K562 (cell line): ENCODE measurements around the gene MARVELD1. TPM values are rescaled to one million over a fixed set of nuclear protein-coding genes. Genes with fewer than 3 reads are reported as not detected.

Experiments used
- ATAC-seq: fragments of 200-7000 bp; cut with Tn5 transposase; 3 replicates; pipeline ENCODE4 v1.9.1; 2020; ENCODE audit warnings: moderate library complexity
- BruUV-seq: library from RNA; stranded (reverse); fragments of 400-500 nt; replicated peaks from 2 replicates; lab custom pipeline; 2021; lab: Mats Ljungman, UMichigan
- CTCF ChIA-PET: fragments of 300-600 bp; formaldehyde crosslinking; extraction: SDS; loops from one replicate; lab custom pipeline; 2021; ENCODE audit warnings: low intra/inter-chr PET ratio; lab: Yijun Ruan, JAX
- POLR2A ChIA-PET: fragments of 300-600, 350-650 bp; sonication (Branson Sonifier 250); formaldehyde crosslinking; extraction: SDS; loops from one replicate; lab custom pipeline; 2021; ENCODE audit warnings: antibody characterized with exemption, inconsistent platforms; lab: Yijun Ruan, JAX
- DNase-seq, 4 experiments: peaks; one replicate each; pipeline versions ENCODE4 v3.0.0 to v3.0.0-alpha.2; 2011 to 2018; ENCODE audit warnings: low spot score in 3 of 4, mixed read lengths in 3 of 4; ENCODE audit errors: extremely low read depth in 1 of 4
- FAIRE-seq: peaks from 2 replicates; lab custom pipeline; 2011; peaks lifted over from hg19 to GRCh38; lab: Jason Lieb, UNC
- H2AFZ ChIP-seq: 2 replicates; pipeline ENCODE4 v1.6.0; 2011; ENCODE audit warnings: low read depth, low read length, control low read depth, inconsistent platforms
- H3K27ac ChIP-seq: fragments of 200-600 bp; 3 replicates; pipeline ENCODE4 v1.8.0; 2011; ENCODE audit warnings: low read depth, mild to moderate bottlenecking, control low read depth, inconsistent platforms, low read length, moderate library complexity, mixed read lengths; ENCODE audit errors: extremely low read depth
- H3K27me3 ChIP-seq, 2 experiments: fragments of 300-600 bp in 1 of 2; 2 replicates in 1 of 2; 3 replicates in 1 of 2; pipeline versions ENCODE4 v1.6.0 to v1.8.0; 2011; ENCODE audit warnings: inconsistent platforms in 2 of 2, low read length in 2 of 2, mild to moderate bottlenecking in 1 of 2, mixed read lengths in 1 of 2, moderate library complexity in 1 of 2; ENCODE audit not compliant: control insufficient read depth in 2 of 2, insufficient read depth in 2 of 2
- H3K36me3 ChIP-seq: fragments of 300-600 bp; 3 replicates; pipeline ENCODE4 v1.8.0; 2011; ENCODE audit warnings: mild to moderate bottlenecking, low read length, inconsistent platforms; ENCODE audit not compliant: control insufficient read depth, insufficient read depth
- H3K4me1 ChIP-seq, 2 experiments: fragments of 200-600 bp in 1 of 2; replicated peaks in 1 of 2; 2 replicates in 1 of 2; 3 replicates in 1 of 2; pipeline versions ENCODE4 v1.5.1 to v1.8.0; 2011; ENCODE audit warnings: inconsistent platforms in 2 of 2, low read length in 2 of 2, mild to moderate bottlenecking in 1 of 2, mixed read lengths in 1 of 2, moderate library complexity in 1 of 2; ENCODE audit not compliant: control insufficient read depth in 2 of 2, insufficient read depth in 2 of 2
- H3K4me2 ChIP-seq: 2 replicates; pipeline ENCODE4 v1.6.1; 2011; ENCODE audit warnings: low read length, control low read depth, inconsistent platforms, mixed read lengths; ENCODE audit not compliant: insufficient read depth
- H3K4me3 ChIP-seq: fragments of 200-600 bp; sonication (generic), shearing (Covaris generic); 2 replicates; pipeline ENCODE4 v1.5.1; 2016; ENCODE audit warnings: control low read depth, inconsistent platforms
- H3K79me2 ChIP-seq: fragments of 200-600 bp; 3 replicates; pipeline ENCODE4 v1.8.0; 2011; ENCODE audit warnings: low read length, inconsistent platforms; ENCODE audit not compliant: control insufficient read depth, insufficient read depth
- H3K9ac ChIP-seq, 2 experiments: 2 replicates each; pipeline versions ENCODE4 v1.6.0 to v1.6.1; 2011; ENCODE audit warnings: low read depth in 2 of 2, low read length in 2 of 2, control low read depth in 1 of 2, inconsistent platforms in 1 of 2, mild to moderate bottlenecking in 1 of 2, mixed read lengths in 1 of 2; ENCODE audit not compliant: insufficient read depth in 1 of 2
- H3K9me1 ChIP-seq: one replicate; pipeline ENCODE4 v1.6.0; 2011; ENCODE audit warnings: inconsistent platforms, mild to moderate bottlenecking, low read length, moderate library complexity; ENCODE audit not compliant: control insufficient read depth, insufficient read depth
- H3K9me3 ChIP-seq: replicated peaks from 2 replicates; pipeline ENCODE4 v1.5.1; 2011; ENCODE audit warnings: low read depth, low read length, inconsistent platforms; ENCODE audit not compliant: control insufficient read depth, insufficient read depth
- H4K20me1 ChIP-seq: replicated peaks from 2 replicates; pipeline ENCODE4 v1.6.1; 2011; ENCODE audit warnings: low read length, inconsistent platforms, mixed read lengths; ENCODE audit not compliant: control insufficient read depth, insufficient read depth
- CBFB ChIP-seq: sonication (generic); formaldehyde crosslinking; IDR thresholded peaks from 2 replicates; pipeline ENCODE4 v1.4.0; 2020; ENCODE audit warnings: mild to moderate bottlenecking, missing genetic modification reagents
- CBX1 ChIP-seq: sonication (generic); IDR thresholded peaks from 2 replicates; pipeline ENCODE4 v1.6.1; 2016; ENCODE audit warnings: antibody characterized with exemption, low read depth, mild to moderate bottlenecking
- CREB1 ChIP-seq, 2 experiments: sonication (generic) in 1 of 2; formaldehyde crosslinking in 1 of 2; IDR thresholded peaks; 2 replicates each; pipeline versions ENCODE4 v1.6.1 to v1.8.0; 2012 to 2022; ENCODE audit warnings: inconsistent platforms in 1 of 2, mild to moderate bottlenecking in 1 of 2, missing genetic modification reagents in 1 of 2, moderate library complexity in 1 of 2
- EGR1 ChIP-seq: fragments of 450-650 bp; conservative IDR thresholded peaks from 2 replicates; pipeline ENCODE4 v1.6.1; 2017; ENCODE audit warnings: mild to moderate bottlenecking
- ELF2 ChIP-seq: fragments of 250-450 bp; sonication (Bioruptor Pico); IDR thresholded peaks from 2 replicates; pipeline ENCODE4 v1.5.0; 2021; ENCODE audit warnings: mild to moderate bottlenecking
- L3MBTL2 ChIP-seq: fragments of 450-650 bp; IDR thresholded peaks from 2 replicates; pipeline ENCODE4 v1.6.1; 2016; ENCODE audit warnings: mild to moderate bottlenecking, moderate library complexity
- MTA3 ChIP-seq: fragments of 450-650 bp; formaldehyde crosslinking; IDR thresholded peaks from 2 replicates; pipeline ENCODE4 v1.6.1; 2017; ENCODE audit warnings: mild to moderate bottlenecking, borderline replicate concordance
- PTTG1 ChIP-seq: fragments of 450-650 bp; IDR thresholded peaks from 2 replicates; pipeline ENCODE4 v1.6.1; 2016; ENCODE audit warnings: low read depth, mild to moderate bottlenecking, missing genetic modification characterization, missing compliant biosample characterization
- RBFOX2 ChIP-seq: fragments of 200-400 bp; formaldehyde crosslinking; IDR thresholded peaks from 2 replicates; pipeline ENCODE4 v1.6.1; 2017; ENCODE audit warnings: low read depth, mild to moderate bottlenecking, low read length, moderate library complexity
- TAF1 ChIP-seq: IDR thresholded peaks from 2 replicates; pipeline ENCODE4 v1.6.1; 2011; ENCODE audit warnings: mild to moderate bottlenecking, low read length, moderate library complexity; ENCODE audit not compliant: insufficient read depth, control insufficient read depth, severe bottlenecking; ENCODE audit errors: extremely low read depth
- ZBTB7A ChIP-seq: IDR thresholded peaks from 2 replicates; pipeline ENCODE4 v1.6.1; 2011; ENCODE audit warnings: low read depth, mild to moderate bottlenecking, low read length, moderate library complexity, borderline replicate concordance; ENCODE audit not compliant: control insufficient read depth
- ZNF140 ChIP-seq: fragments of 250-450 bp; sonication (Bioruptor Pico); IDR thresholded peaks from 2 replicates; pipeline ENCODE4 v1.8.0; 2021; ENCODE audit warnings: moderate library complexity, mild to moderate bottlenecking, inconsistent platforms
- ZNF253 ChIP-seq: fragments of 250-450 bp; sonication (Bioruptor Pico); conservative IDR thresholded peaks from 2 replicates; pipeline ENCODE4 v1.6.1; 2021; ENCODE audit warnings: mild to moderate bottlenecking
- WGBS: fragments of 100-300 bp; shearing (Covaris generic); methylation state at CpG from one replicate; pipeline ENCODE4 v1.1.6; 2016; ENCODE audit warnings: low coverage, mixed read lengths; ENCODE audit not compliant: insufficient coverage; ENCODE audit errors: missing lambda C conversion rate; 5-methylcytosine and 5-hydroxymethylcytosine counted together
- in situ Hi-C: fragments of 300-500 bp; cut with MboI; formaldehyde crosslinking; loops from 4 replicates; pipeline ENCODE4 v1.15.0; 2018; ENCODE audit warnings: inconsistent platforms, mixed read lengths
- intact Hi-C: fragments of 100-400 bp; cut with micrococcal nuclease; formaldehyde crosslinking; loops from 2 replicates; pipeline ENCODE4 v1.14.2; 2022
- polyA plus RNA-seq, 8 experiments: library from polyadenylated mRNA; depleted of rRNA in 4 of 8; stranded (reverse) in 5 of 8; unstranded in 3 of 8; fragments of >200 nt; fragmentation: Nextera tagmentation in 2 of 8; fragmentation: Illumina TruSeq in 1 of 8; extraction: Ambion mirVana in 2 of 8; extraction: Trizol in 1 of 8; gene quantifications; 2 replicates each; pipeline versions ENCODE4 v1.2.1 to v1.2.3, GENCODE V29; 2011 to 2014; ENCODE audit warnings: inconsistent platforms in 1 of 8, missing spikeins in 1 of 8
- total RNA-seq, 7 experiments: library from RNA; depleted of rRNA in 6 of 7; stranded (reverse); fragments of >200 nt in 6 of 7; fragmentation: Illumina TruSeq in 2 of 7; extraction: Trizol in 2 of 7; gene quantifications; 2 replicates each; pipeline versions ENCODE4 v1.2.1 to v1.2.3, GENCODE V29; 2011 to 2021; ENCODE audit warnings: low replicate concordance in 1 of 7
- TF ChIP-seq, protein P1 (sequence below): sonication (generic); formaldehyde crosslinking; IDR thresholded peaks from 2 replicates; pipeline ENCODE4 v1.8.1; 2022; ENCODE audit warnings: missing genetic modification reagents
- TF ChIP-seq, protein P2 (sequence below): fragments of 450-650 bp; formaldehyde crosslinking; IDR thresholded peaks from 2 replicates; pipeline ENCODE4 v1.4.0; 2020; ENCODE audit warnings: mild to moderate bottlenecking, mixed read lengths

Gene MARVELD1
- total and polyA plus RNA-seq, 9 of the 15 experiments (the other 6 are each of a cell fraction or from before 2014, with no cell fraction given) = 2.7 to 12.5 (median 5.3) TPM

DNA sequence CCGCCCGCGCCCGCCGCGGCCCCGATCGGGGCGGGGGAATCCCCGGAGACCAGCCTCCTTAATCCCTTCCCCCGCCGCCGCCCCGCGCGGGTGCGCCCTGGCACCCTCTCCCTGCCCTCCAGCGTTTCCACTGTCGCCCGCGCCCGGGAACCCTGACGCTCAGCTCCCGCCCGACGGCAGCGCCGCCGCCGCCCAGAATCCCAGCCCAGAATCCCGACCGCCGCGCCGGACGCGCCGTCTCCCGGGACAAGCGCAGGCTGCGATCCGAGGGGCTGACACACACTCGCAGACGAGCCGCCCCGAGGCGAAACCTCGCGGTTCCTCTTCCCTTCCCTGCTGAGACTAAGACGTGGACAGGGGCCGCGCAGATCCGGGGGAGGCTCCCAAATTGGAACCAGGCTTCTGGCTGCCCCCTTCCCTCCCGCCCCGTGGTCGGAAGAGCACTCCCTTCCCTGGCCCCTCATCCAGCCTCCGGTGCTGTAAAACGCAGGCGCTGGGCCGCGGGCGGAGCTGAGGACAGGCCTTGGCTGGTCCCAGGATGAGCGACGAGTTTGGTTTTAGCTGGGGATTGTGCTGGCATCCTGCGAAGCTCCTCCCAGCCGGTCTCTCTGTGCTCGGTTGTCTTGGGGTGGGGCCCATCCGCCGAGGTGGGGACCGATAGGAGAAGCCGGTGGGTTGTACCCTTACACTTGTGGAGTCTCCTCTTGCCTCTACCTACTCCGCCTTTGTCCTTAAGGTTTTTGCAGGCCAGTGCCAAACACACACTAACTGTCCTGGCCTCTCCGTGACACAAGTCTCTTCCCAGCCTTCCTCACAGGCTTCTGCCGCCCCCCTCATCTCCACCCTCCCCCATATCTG is 1.1 kb downstream of the MARVELD1 start:
- H2AFZ ChIP-seq = peak overlapping the region; percentile 91
- no peaks in the 10 kb centered on the region for H3K27me3 ChIP-seq
- H3K4me3 ChIP-seq = peak overlapping the region; percentile 38
- no peaks in the 10 kb centered on the region for H3K36me3 ChIP-seq
- peak overlapping the region; percentile 49 to 92 for H3K9ac ChIP-seq
- peak overlapping the region; percentile 71 for H3K4me2 ChIP-seq
- intact Hi-C loops = no loop called here
- DNase-seq = peak; percentile 29 to 35 (median 32)
- no peaks in the 10 kb centered on the region for H4K20me1 ChIP-seq
- H3K27ac ChIP-seq = peak overlapping the region; percentile 62; the same call in 1 of the 3 replicates
- POLR2A ChIA-PET = interaction anchor here (0.5 to 1.6 kb wide), 6 partner anchors 9 to 329 kb away, joined by 3 to 7 read pairs (median 3); partner anchors contain the start of gene GOLGA7B
- ATAC-seq = peak; percentile 62
- H3K9me1 ChIP-seq = no peaks in the 10 kb centered on the region
- H3K9me3 ChIP-seq = no peaks in the 10 kb centered on the region
- 36% methylated on average over 13 of the region's 74 CpGs for WGBS
- no peak for FAIRE-seq
- CTCF ChIA-PET = no interaction called here
- H3K4me1 ChIP-seq = peaks cover 17 to 51% of the 10 kb centered on the region in 2 experiments; a peak in 4 of 5 replicates
- H3K79me2 ChIP-seq = no peaks in the 10 kb centered on the region; the same call in 2 of the 3 replicates
- in situ Hi-C loops = no loop called here
- BruUV-seq = no TSS peak
- TF ChIP-seq TAF1 (no peak), ZBTB7A (no peak), CREB1 (IDR thresholded peaks at IDR 0.05) (no peak), CREB1 (CRISPR knock-in tag; IDR thresholded peaks at IDR 0.05) (no peak), ELF2 (CRISPR knock-in tag) (no peak), L3MBTL2 (no peak), EGR1 (no peak), CBX1 (no peak), ZNF253 (CRISPR knock-in tag) (no peak), PTTG1 (no peak), MTA3 (0 out of 2 replicates have a peak, but pooled peaks have one; percentile 12), RBFOX2 (peak; percentile 62), ZNF140 (CRISPR knock-in tag) (no peak), CBFB (CRISPR knock-in tag) (no peak)
- TF ChIP-seq, protein P1, sequence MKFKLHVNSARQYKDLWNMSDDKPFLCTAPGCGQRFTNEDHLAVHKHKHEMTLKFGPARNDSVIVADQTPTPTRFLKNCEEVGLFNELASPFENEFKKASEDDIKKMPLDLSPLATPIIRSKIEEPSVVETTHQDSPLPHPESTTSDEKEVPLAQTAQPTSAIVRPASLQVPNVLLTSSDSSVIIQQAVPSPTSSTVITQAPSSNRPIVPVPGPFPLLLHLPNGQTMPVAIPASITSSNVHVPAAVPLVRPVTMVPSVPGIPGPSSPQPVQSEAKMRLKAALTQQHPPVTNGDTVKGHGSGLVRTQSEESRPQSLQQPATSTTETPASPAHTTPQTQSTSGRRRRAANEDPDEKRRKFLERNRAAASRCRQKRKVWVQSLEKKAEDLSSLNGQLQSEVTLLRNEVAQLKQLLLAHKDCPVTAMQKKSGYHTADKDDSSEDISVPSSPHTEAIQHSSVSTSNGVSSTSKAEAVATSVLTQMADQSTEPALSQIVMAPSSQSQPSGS (CRISPR knock-in tag) = no peak
- TF ChIP-seq, protein P2, sequence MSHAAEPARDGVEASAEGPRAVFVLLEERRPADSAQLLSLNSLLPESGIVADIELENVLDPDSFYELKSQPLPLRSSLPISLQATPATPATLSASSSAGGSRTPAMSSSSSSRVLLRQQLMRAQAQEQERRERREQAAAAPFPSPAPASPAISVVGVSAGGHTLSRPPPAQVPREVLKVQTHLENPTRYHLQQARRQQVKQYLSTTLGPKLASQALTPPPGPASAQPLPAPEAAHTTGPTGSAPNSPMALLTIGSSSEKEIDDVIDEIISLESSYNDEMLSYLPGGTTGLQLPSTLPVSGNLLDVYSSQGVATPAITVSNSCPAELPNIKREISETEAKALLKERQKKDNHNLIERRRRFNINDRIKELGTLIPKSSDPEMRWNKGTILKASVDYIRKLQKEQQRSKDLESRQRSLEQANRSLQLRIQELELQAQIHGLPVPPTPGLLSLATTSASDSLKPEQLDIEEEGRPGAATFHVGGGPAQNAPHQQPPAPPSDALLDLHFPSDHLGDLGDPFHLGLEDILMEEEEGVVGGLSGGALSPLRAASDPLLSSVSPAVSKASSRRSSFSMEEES = no peak
